Neural crest cell (in vitro differentiated cells): Measurements from ENCODE around the gene RXYLT1. TPM values are rescaled to one million over a fixed set of nuclear protein-coding genes. Genes with fewer than 3 reads are reported as not detected.

Experiments
- DNase-seq: peaks from one replicate; pipeline ENCODE4 v3.0.0; 2021; ENCODE audit warnings: low read depth, mixed read lengths, low spot score
- H3K27ac Mint-ChIP-seq: one replicate; pipeline ENCODE4 v1.8.0; 2021; ENCODE audit warnings: mild to moderate bottlenecking, mixed read lengths; ENCODE audit not compliant: unreplicated experiment
- H3K27me3 Mint-ChIP-seq: 2 replicates; pipeline ENCODE4 v1.8.0; 2021; ENCODE audit warnings: low read depth, mild to moderate bottlenecking, mixed read lengths
- H3K36me3 Mint-ChIP-seq: 2 replicates; pipeline ENCODE4 v1.8.0; 2021; ENCODE audit warnings: low read depth, mild to moderate bottlenecking, mixed read lengths
- H3K4me1 Mint-ChIP-seq: 2 replicates; pipeline ENCODE4 v1.8.0; 2021; ENCODE audit warnings: mixed read lengths
- H3K4me3 Mint-ChIP-seq: one replicate; pipeline ENCODE4 v1.8.0; 2021; ENCODE audit warnings: mild to moderate bottlenecking, mixed read lengths
- H3K9me3 Mint-ChIP-seq: 2 replicates; pipeline ENCODE4 v1.8.0; 2021; ENCODE audit warnings: mixed read lengths
- total RNA-seq: library from RNA; stranded (reverse); gene quantifications from 2 replicates; pipeline ENCODE4 v1.2.1, GENCODE V29; 2021
- TF ChIP-seq, protein P1 (sequence below): fragments of 200-600 bp; sonication (generic); conservative IDR thresholded peaks from 2 replicates; pipeline ENCODE4 v1.5.0; 2021; ENCODE audit warnings: antibody characterized with exemption, mild to moderate bottlenecking

RXYLT1 gene
- total RNA-seq, 1 donor from 2014 or later = 20.8 TPM

GRCh38 chr12:63809566-63809965, 29.9 kb downstream of the RXYLT1 start:
- Mint-ChIP-seq H3K9me3 (no peaks in the 10 kb centered on the region), H3K4me1 (no peaks in the 10 kb centered on the region), H3K27ac (no peak overlapping the region), H3K36me3 (peaks cover 3% of the 10 kb centered on the region), H3K27me3 (no peaks in the 10 kb centered on the region), H3K4me3 (no peak overlapping the region)
- TF ChIP-seq, protein P1, sequence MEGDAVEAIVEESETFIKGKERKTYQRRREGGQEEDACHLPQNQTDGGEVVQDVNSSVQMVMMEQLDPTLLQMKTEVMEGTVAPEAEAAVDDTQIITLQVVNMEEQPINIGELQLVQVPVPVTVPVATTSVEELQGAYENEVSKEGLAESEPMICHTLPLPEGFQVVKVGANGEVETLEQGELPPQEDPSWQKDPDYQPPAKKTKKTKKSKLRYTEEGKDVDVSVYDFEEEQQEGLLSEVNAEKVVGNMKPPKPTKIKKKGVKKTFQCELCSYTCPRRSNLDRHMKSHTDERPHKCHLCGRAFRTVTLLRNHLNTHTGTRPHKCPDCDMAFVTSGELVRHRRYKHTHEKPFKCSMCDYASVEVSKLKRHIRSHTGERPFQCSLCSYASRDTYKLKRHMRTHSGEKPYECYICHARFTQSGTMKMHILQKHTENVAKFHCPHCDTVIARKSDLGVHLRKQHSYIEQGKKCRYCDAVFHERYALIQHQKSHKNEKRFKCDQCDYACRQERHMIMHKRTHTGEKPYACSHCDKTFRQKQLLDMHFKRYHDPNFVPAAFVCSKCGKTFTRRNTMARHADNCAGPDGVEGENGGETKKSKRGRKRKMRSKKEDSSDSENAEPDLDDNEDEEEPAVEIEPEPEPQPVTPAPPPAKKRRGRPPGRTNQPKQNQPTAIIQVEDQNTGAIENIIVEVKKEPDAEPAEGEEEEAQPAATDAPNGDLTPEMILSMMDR = no peak
- no peak for DNase-seq

- no peaks in the 10 kb centered on the region for H3K27me3 Mint-ChIP-seq
- TF ChIP-seq, protein P1 = no peak
- H3K9me3 Mint-ChIP-seq = no peaks in the 10 kb centered on the region
- DNase-seq = no peak
- no peaks in the 10 kb centered on the region for H3K4me1 Mint-ChIP-seq
- no peak overlapping the region for H3K4me3 Mint-ChIP-seq
- H3K27ac Mint-ChIP-seq = no peak overlapping the region
- no peaks in the 10 kb centered on the region for H3K36me3 Mint-ChIP-seq
Measured at GRCh38 chr12:63811334-63811733, 31.6 kb downstream of the RXYLT1 start.

- no peaks in the 10 kb centered on the region for H3K27me3 Mint-ChIP-seq
- H3K27ac Mint-ChIP-seq = no peak overlapping the region
- no peaks in the 10 kb centered on the region for H3K9me3 Mint-ChIP-seq
- TF ChIP-seq, protein P1 = no peak
- no peak for DNase-seq
- no peak overlapping the region for H3K4me3 Mint-ChIP-seq
- H3K36me3 Mint-ChIP-seq = no peaks in the 10 kb centered on the region
- no peaks in the 10 kb centered on the region for H3K4me1 Mint-ChIP-seq
Measured at GRCh38 chr12:63811755-63812154, 32.0 kb downstream of the RXYLT1 start.

DNA sequence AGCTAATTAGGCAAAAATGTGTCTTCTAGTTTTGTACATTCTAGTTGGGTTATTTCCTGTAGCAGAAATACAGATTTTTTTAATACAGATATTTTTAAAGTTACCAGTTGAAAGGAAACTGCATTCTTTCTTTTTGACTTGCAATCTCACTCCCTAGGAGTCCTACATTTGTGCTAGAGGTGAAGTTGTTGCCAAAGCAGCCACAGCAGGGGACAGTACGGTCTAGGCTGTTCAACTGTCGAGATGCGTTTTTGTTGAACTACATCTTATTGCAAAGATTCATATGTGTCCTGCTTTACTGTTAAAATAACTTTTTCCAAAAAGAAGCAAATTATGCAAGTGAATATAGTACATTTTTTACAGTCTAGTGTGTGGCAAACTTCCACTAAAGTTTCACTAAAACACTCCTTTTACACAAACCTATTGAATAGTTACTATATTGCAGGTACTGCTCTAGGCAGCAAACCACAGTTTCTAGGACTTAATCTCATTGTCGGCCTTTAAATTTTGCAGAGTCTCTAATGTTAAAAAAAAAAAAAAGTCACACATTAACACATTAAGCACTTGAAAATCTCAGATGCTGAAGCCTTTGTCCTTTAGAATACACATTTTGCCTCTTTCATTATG, 34.5 kb downstream of the RXYLT1 start:
- Mint-ChIP-seq H3K27ac (no peak overlapping the region), H3K4me3 (no peak overlapping the region), H3K36me3 (no peaks in the 10 kb centered on the region), H3K27me3 (no peaks in the 10 kb centered on the region), H3K4me1 (no peaks in the 10 kb centered on the region), H3K9me3 (peaks cover 4% of the 10 kb centered on the region)
- TF ChIP-seq, protein P1 = no peak
- DNase-seq = no peak

DNA sequence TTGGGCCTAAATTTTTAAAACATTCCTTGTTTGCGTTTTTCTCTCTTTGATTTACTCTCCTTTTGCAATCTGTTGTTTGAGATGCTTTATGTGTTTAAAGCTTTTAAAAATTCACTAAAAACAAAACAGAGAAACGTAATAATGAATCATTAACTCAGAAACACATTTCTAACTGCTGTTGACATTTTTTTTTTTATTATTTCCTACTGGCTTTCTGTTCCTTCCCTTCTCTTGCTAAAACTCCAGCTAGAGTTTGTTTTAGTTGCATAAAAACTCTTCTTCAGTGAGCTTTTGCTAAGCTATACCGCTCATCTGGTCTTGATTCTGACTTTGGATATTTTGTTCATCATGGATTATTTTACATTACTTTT, 35.8 kb downstream of the RXYLT1 start:
- no peaks in the 10 kb centered on the region for H3K4me1 Mint-ChIP-seq
- H3K27me3 Mint-ChIP-seq = no peaks in the 10 kb centered on the region
- no peak overlapping the region for H3K27ac Mint-ChIP-seq

More for the DNA sequence above, 35.8 kb downstream of the RXYLT1 start:
- TF ChIP-seq, protein P1 = no peak
- Mint-ChIP-seq H3K36me3 (no peaks in the 10 kb centered on the region), H3K9me3 (peaks cover 9% of the 10 kb centered on the region), H3K4me3 (no peak overlapping the region)
- DNase-seq = no peak
